HepG2 (cell line): Measurements from ENCODE around the gene PGM2. TPM values are rescaled to one million over a fixed set of nuclear protein-coding genes. Genes with fewer than 3 reads are reported as not detected.

Source experiments
- ATAC-seq: fragments of 200-7000 bp; cut with Tn5 transposase; 3 replicates; pipeline ENCODE4 v1.9.1; 2020; ENCODE audit warnings: mild to moderate bottlenecking, moderate library complexity
- BruUV-seq: library from RNA; stranded (reverse); fragments of 400-500 nt; replicated peaks from 2 replicates; lab custom pipeline; 2021; lab: Mats Ljungman, UMichigan
- CTCF ChIA-PET: fragments of 300-600 bp; formaldehyde crosslinking; extraction: SDS; loops from one replicate; lab custom pipeline; 2021; ENCODE audit warnings: low total read pairs, inconsistent platforms, low intra/inter-chr PET ratio; lab: Yijun Ruan, JAX
- POLR2A ChIA-PET: fragments of 350-600 bp; sonication (Branson Sonifier 250); formaldehyde crosslinking; loops from one replicate; lab custom pipeline; 2020; ENCODE audit warnings: antibody characterized with exemption, inconsistent platforms; lab: Yijun Ruan, JAX
- DNase-seq: peaks from one replicate; pipeline ENCODE4 v3.0.0-alpha.2; 2015; ENCODE audit warnings: low spot score
- FAIRE-seq: peaks from 3 replicates; lab custom pipeline; 2011; peaks lifted over from hg19 to GRCh38; lab: Jason Lieb, UNC
- H2AFZ ChIP-seq: one replicate; pipeline ENCODE4 v1.6.1; 2011; ENCODE audit warnings: low read length, inconsistent platforms
- H3K27ac ChIP-seq: fragments of 300-600 bp; 3 replicates; pipeline ENCODE4 v1.8.0; 2011; ENCODE audit warnings: mixed run types, mild to moderate bottlenecking, mixed read lengths, low read length, inconsistent platforms; ENCODE audit not compliant: insufficient read depth; ENCODE audit errors: extremely low read length
- H3K27me3 ChIP-seq, 2 experiments: fragments of 200-600 bp in 1 of 2; 2 replicates in 1 of 2; 3 replicates in 1 of 2; pipeline versions ENCODE4 v1.6.0 to v1.8.0; 2011; ENCODE audit warnings: low read length in 2 of 2, mild to moderate bottlenecking in 2 of 2, moderate library complexity in 2 of 2, inconsistent platforms in 1 of 2; ENCODE audit not compliant: insufficient read depth in 2 of 2, control insufficient read depth in 1 of 2
- H3K36me3 ChIP-seq, 2 experiments: fragments of 200-600 bp in 1 of 2; replicated peaks in 1 of 2; 2 replicates in 1 of 2; 3 replicates in 1 of 2; pipeline versions ENCODE4 v1.5.1 to v1.8.0; 2011; ENCODE audit warnings: low read length in 2 of 2, inconsistent platforms in 1 of 2; ENCODE audit not compliant: insufficient read depth in 2 of 2, control insufficient read depth in 1 of 2
- H3K4me1 ChIP-seq: 2 replicates; pipeline ENCODE4 v1.5.1; 2012; ENCODE audit warnings: low read length, inconsistent platforms; ENCODE audit not compliant: insufficient read depth
- H3K4me2 ChIP-seq: 2 replicates; pipeline ENCODE4 v1.6.0; 2011; ENCODE audit warnings: low read depth, low read length, inconsistent platforms
- H3K4me3 ChIP-seq, 3 experiments: fragments of 200-600 bp in 1 of 3; sonication (generic), shearing (Covaris generic) in 1 of 3; replicated peaks in 1 of 3; 2 replicates each; pipeline ENCODE4 v1.5.1; 2011 to 2016; ENCODE audit warnings: low read length in 3 of 3, inconsistent platforms in 2 of 3, low read depth in 2 of 3, mild to moderate bottlenecking in 2 of 3, control low read depth in 1 of 3, mixed read lengths in 1 of 3; ENCODE audit not compliant: insufficient read depth in 1 of 3
- H3K79me2 ChIP-seq: one replicate; pipeline ENCODE4 v1.6.1; 2011; ENCODE audit warnings: low read length, inconsistent platforms; ENCODE audit not compliant: insufficient read depth
- H3K9ac ChIP-seq: 2 replicates; pipeline ENCODE4 v1.6.0; 2011; ENCODE audit warnings: mild to moderate bottlenecking, low read depth, low read length, inconsistent platforms; ENCODE audit not compliant: insufficient read depth
- H3K9me3 ChIP-seq: 2 replicates; pipeline ENCODE4 v1.5.1; 2012; ENCODE audit warnings: mild to moderate bottlenecking, low read length
- H4K20me1 ChIP-seq: 2 replicates; pipeline ENCODE4 v1.6.0; 2011; ENCODE audit warnings: inconsistent platforms, mild to moderate bottlenecking, low read length, moderate library complexity; ENCODE audit not compliant: insufficient read depth
- ASH2L ChIP-seq: fragments of 300-600, 200-600 bp; sonication (generic); IDR thresholded peaks from 2 replicates; pipeline ENCODE4 v1.7.0; 2017; ENCODE audit warnings: low read depth, mild to moderate bottlenecking, moderate library complexity, mixed read lengths, low read length; ENCODE audit not compliant: insufficient read length
- CREB3 ChIP-seq: sonication (generic); formaldehyde crosslinking; IDR thresholded peaks from 2 replicates; pipeline ENCODE4 v1.5.0; 2020; ENCODE audit warnings: missing genetic modification reagents
- GABPA ChIP-seq, 2 experiments: IDR thresholded peaks; 2 replicates each; pipeline ENCODE4 v1.6.1; 2011 to 2016; ENCODE audit warnings: low read depth in 2 of 2, low read length in 1 of 2, missing biosample characterization in 1 of 2, missing genetic modification characterization in 1 of 2
- JUNB ChIP-seq: sonication (generic); formaldehyde crosslinking; IDR thresholded peaks from 2 replicates; pipeline ENCODE4 v1.8.0; 2022; ENCODE audit warnings: missing genetic modification reagents, mild to moderate bottlenecking, borderline replicate concordance
- MAFF ChIP-seq: IDR thresholded peaks from 2 replicates; pipeline ENCODE4 v1.6.1; 2011; ENCODE audit warnings: low read depth, low read length, improper control_type of control experiment
- ZC3H4 ChIP-seq: sonication (generic); formaldehyde crosslinking; IDR thresholded peaks from 2 replicates; pipeline ENCODE4 v1.4.0; 2020; ENCODE audit warnings: missing genetic modification reagents, borderline replicate concordance
- ZNF83 ChIP-seq: sonication (generic); formaldehyde crosslinking; IDR thresholded peaks from 2 replicates; pipeline ENCODE4 v1.4.0; 2020; ENCODE audit warnings: missing genetic modification reagents, mild to moderate bottlenecking, borderline replicate concordance
- ZNF891 ChIP-seq: sonication (generic); formaldehyde crosslinking; IDR thresholded peaks from 2 replicates; pipeline ENCODE4 v1.5.0; 2020; ENCODE audit warnings: mild to moderate bottlenecking, missing genetic modification reagents
- ZSCAN31 ChIP-seq: sonication (generic); formaldehyde crosslinking; IDR thresholded peaks from 2 replicates; pipeline ENCODE4 v1.5.0; 2020; ENCODE audit warnings: low read depth, mild to moderate bottlenecking, missing genetic modification reagents
- WGBS: methylation state at CpG from one replicate; pipeline ENCODE4 v1.1.6; 2017; ENCODE audit warnings: low lambda C conversion rate; 5-methylcytosine and 5-hydroxymethylcytosine counted together
- in situ Hi-C: cut with HindIII; loops from 2 replicates; pipeline ENCODE4 v1.10.0; 2017; ENCODE audit warnings: low pct_unique_long_range_greater_than_20kb; ENCODE audit not compliant: extremely low pct_ligation_motif_present
- intact Hi-C: fragments of 100-400 bp; cut with micrococcal nuclease; formaldehyde crosslinking; loops from one replicate; pipeline ENCODE4 v1.10.0; 2022; ENCODE audit not compliant: unreplicated experiment
- polyA plus RNA-seq, 8 experiments: library from polyadenylated mRNA; depleted of rRNA in 3 of 8; stranded (reverse) in 7 of 8; unstranded in 1 of 8; fragments of >200 nt; fragmentation: Illumina TruSeq in 4 of 8; extraction: Trizol in 4 of 8; gene quantifications; 2 replicates each; pipeline versions ENCODE4 v1.2.1 to v1.2.3, GENCODE V29; 2011 to 2016; ENCODE audit warnings: low read depth in 4 of 8, missing spikeins in 1 of 8, mixed read lengths in 1 of 8; ENCODE audit not compliant: insufficient read depth in 1 of 8
- total RNA-seq, 5 experiments: library from RNA; depleted of rRNA; stranded (reverse); fragments of >200 nt; fragmentation: Illumina TruSeq; extraction: Trizol; gene quantifications; 2 replicates each; pipeline ENCODE4 v1.2.3, GENCODE V29; 2016; ENCODE audit warnings: low read depth in 1 of 5

The PGM2 gene
- total and polyA plus RNA-seq, 2 of the 13 experiments (the other 11 are each of a cell fraction or from before 2014, with no cell fraction given) = 14.6 to 36.9 TPM

GRCh38 chr4:37788819-37789218, 37.7 kb upstream of the PGM2 start:
- Histone ChIP-seq H4K20me1 (no peaks in the 10 kb centered on the region), H2AFZ (no peak overlapping the region), H3K4me3 (no peak overlapping the region), H3K27me3 (no peaks in the 10 kb centered on the region; a peak in 1 of 5 replicates), H3K9ac (no peak overlapping the region), H3K9me3 (no peaks in the 10 kb centered on the region), H3K36me3 (no peaks in the 10 kb centered on the region), H3K4me1 (peaks cover 13% of the 10 kb centered on the region), H3K27ac (no peak overlapping the region), H3K79me2 (no peaks in the 10 kb centered on the region), H3K4me2 (no peak overlapping the region)
- DNase-seq (no peak), ATAC-seq (peak; percentile 49; the same call in 2 of the 3 replicates), FAIRE-seq (peak; percentile 48)
- 55% methylated on average over 4 of the region's 4 CpGs for WGBS
- in situ Hi-C loops (no loop called here), intact Hi-C loops (no loop called here)
- BruUV-seq = no TSS peak
- POLR2A ChIA-PET = no interaction called here
- TF ChIP-seq ZSCAN31 (CRISPR knock-in tag) (no peak), ZNF891 (CRISPR knock-in tag) (no peak), ZNF83 (CRISPR knock-in tag) (no peak), ASH2L (no peak), CREB3 (no peak), ZC3H4 (CRISPR knock-in tag) (no peak), JUNB (CRISPR knock-in tag) (no peak), GABPA (IDR thresholded peaks at IDR 0.05; ENCODE audit: low read depth, low read length) (no peak), GABPA (CRISPR knock-in tag; IDR thresholded peaks at IDR 0.05; ENCODE audit: low read depth) (no peak), MAFF (no peak)
- CTCF ChIA-PET = no interaction called here
